Measurements from ENCODE around the gene TRPC4.

The TRPC4 gene

GRCh38 chr13:37617173-37617572, 252.4 kb downstream of the TRPC4 start:
- TF ChIP-seq ESRRG (CRISPR knock-in tag; IDR thresholded peaks at IDR 0.05), result no peak
- peak; percentile 85 for TF ChIP-seq TOX (CRISPR knock-in tag; IDR thresholded peaks at IDR 0.05; ENCODE audit: borderline replicate concordance)
- TF ChIP-seq ZC3H10 (CRISPR knock-in tag; IDR thresholded peaks at IDR 0.05), result peak; percentile 81; the same call in 1 of the 2 replicates
- peak; percentile 89 for TF ChIP-seq ISL1 (CRISPR knock-in tag; IDR thresholded peaks at IDR 0.05)
- peak; percentile 69 for ATAC-seq

GRCh38 chr13:37616131-37616530, 253.4 kb downstream of the TRPC4 start:
- ATAC-seq, result peak; percentile 11; the same call in 1 of the 3 replicates
- TF ChIP-seq ZFP3 (CRISPR knock-in tag; IDR thresholded peaks at IDR 0.05) (no peak), CSDC2 (CRISPR knock-in tag; IDR thresholded peaks at IDR 0.05) (no peak), RARB (CRISPR knock-in tag; IDR thresholded peaks at IDR 0.05) (no peak), ARNTL (CRISPR knock-in tag; IDR thresholded peaks at IDR 0.05; ENCODE audit: borderline replicate concordance, low read depth) (no peak), ZC3H10 (CRISPR knock-in tag; IDR thresholded peaks at IDR 0.05) (no peak), POU6F1 (CRISPR knock-in tag; IDR thresholded peaks at IDR 0.05; ENCODE audit: borderline replicate concordance, low read depth) (no peak), CREB5 (CRISPR knock-in tag; IDR thresholded peaks at IDR 0.05; ENCODE audit: low read depth) (no peak), ISL1 (CRISPR knock-in tag; IDR thresholded peaks at IDR 0.05) (no peak), PATZ1 (CRISPR knock-in tag; IDR thresholded peaks at IDR 0.05; ENCODE audit: borderline replicate concordance) (no peak), ESRRG (CRISPR knock-in tag; IDR thresholded peaks at IDR 0.05) (no peak)

- no peak for ATAC-seq
These were observed 254.3 kb downstream of the TRPC4 start for GRCh38 chr13:37615276-37615675.

GRCh38 chr13:37613638-37614037, 255.9 kb downstream of the TRPC4 start:
- no peak for ATAC-seq
- TF ChIP-seq TOX (CRISPR knock-in tag; IDR thresholded peaks at IDR 0.05; ENCODE audit: borderline replicate concordance), result no peak
- TF ChIP-seq ISL1 (CRISPR knock-in tag; IDR thresholded peaks at IDR 0.05), result no peak
- no peak for TF ChIP-seq CSDC2 (CRISPR knock-in tag; IDR thresholded peaks at IDR 0.05)
- no peak for TF ChIP-seq ZFP30 (CRISPR knock-in tag; IDR thresholded peaks at IDR 0.05)
- no peak for TF ChIP-seq CSRNP3 (CRISPR knock-in tag; IDR thresholded peaks at IDR 0.05)
- TF ChIP-seq ZNF565 (CRISPR knock-in tag; conservative IDR thresholded peaks at IDR 0.05; ENCODE audit: low read depth), result no peak
- no peak for TF ChIP-seq ESRRG (CRISPR knock-in tag; IDR thresholded peaks at IDR 0.05)
- no peak for TF ChIP-seq CREB5 (CRISPR knock-in tag; IDR thresholded peaks at IDR 0.05; ENCODE audit: low read depth)
- no peak for TF ChIP-seq TCF4 (CRISPR knock-in tag; IDR thresholded peaks at IDR 0.05; ENCODE audit: borderline replicate concordance)
- no peak for TF ChIP-seq SNAI2 (CRISPR knock-in tag; IDR thresholded peaks at IDR 0.05)
- TF ChIP-seq ARNTL (CRISPR knock-in tag; IDR thresholded peaks at IDR 0.05; ENCODE audit: borderline replicate concordance, low read depth), result no peak
- TF ChIP-seq ZFP3 (CRISPR knock-in tag; IDR thresholded peaks at IDR 0.05), result no peak
- TF ChIP-seq RARB (CRISPR knock-in tag; IDR thresholded peaks at IDR 0.05), result no peak
- no peak for TF ChIP-seq POU6F1 (CRISPR knock-in tag; IDR thresholded peaks at IDR 0.05; ENCODE audit: borderline replicate concordance, low read depth)

More at GRCh38 chr13:37615276-37615675, 254.3 kb downstream of the TRPC4 start:
- TF ChIP-seq ISL1 (CRISPR knock-in tag; IDR thresholded peaks at IDR 0.05), result no peak
- TF ChIP-seq CSDC2 (CRISPR knock-in tag; IDR thresholded peaks at IDR 0.05), result no peak
- no peak for TF ChIP-seq SNAI2 (CRISPR knock-in tag; IDR thresholded peaks at IDR 0.05)
- no peak for TF ChIP-seq ZNF70 (CRISPR knock-in tag; IDR thresholded peaks at IDR 0.05)
- TF ChIP-seq PATZ1 (CRISPR knock-in tag; IDR thresholded peaks at IDR 0.05; ENCODE audit: borderline replicate concordance), result no peak
- no peak for TF ChIP-seq RARB (CRISPR knock-in tag; IDR thresholded peaks at IDR 0.05)
- TF ChIP-seq GLIS3 (CRISPR knock-in tag; IDR thresholded peaks at IDR 0.05), result no peak
- no peak for TF ChIP-seq BACH2 (CRISPR knock-in tag; IDR thresholded peaks at IDR 0.05; ENCODE audit: borderline replicate concordance)
- TF ChIP-seq OSR1 (CRISPR knock-in tag; IDR thresholded peaks at IDR 0.05), result no peak
- no peak for TF ChIP-seq TOX (CRISPR knock-in tag; IDR thresholded peaks at IDR 0.05; ENCODE audit: borderline replicate concordance)
- no peak for TF ChIP-seq ARNTL (CRISPR knock-in tag; IDR thresholded peaks at IDR 0.05; ENCODE audit: borderline replicate concordance, low read depth)
- no peak for TF ChIP-seq ZNF8 (CRISPR knock-in tag; IDR thresholded peaks at IDR 0.05)
- TF ChIP-seq ESRRG (CRISPR knock-in tag; IDR thresholded peaks at IDR 0.05), result no peak
- no peak for TF ChIP-seq PPARA (CRISPR knock-in tag; IDR thresholded peaks at IDR 0.05; ENCODE audit: borderline replicate concordance)

Data from SK-N-SH treated with all-trans-retinoic acid at 6 μM for 48 hours (cell line).